ENCODE measurements around the gene PARD3. TPM values are rescaled to one million over a fixed set of nuclear protein-coding genes. Genes with fewer than 3 reads are reported as not detected.

Gene PARD3
- total RNA-seq, 2 donors from 2014 or later: 59.6 to 74.6 TPM

- TF ChIP-seq, protein P1, sequence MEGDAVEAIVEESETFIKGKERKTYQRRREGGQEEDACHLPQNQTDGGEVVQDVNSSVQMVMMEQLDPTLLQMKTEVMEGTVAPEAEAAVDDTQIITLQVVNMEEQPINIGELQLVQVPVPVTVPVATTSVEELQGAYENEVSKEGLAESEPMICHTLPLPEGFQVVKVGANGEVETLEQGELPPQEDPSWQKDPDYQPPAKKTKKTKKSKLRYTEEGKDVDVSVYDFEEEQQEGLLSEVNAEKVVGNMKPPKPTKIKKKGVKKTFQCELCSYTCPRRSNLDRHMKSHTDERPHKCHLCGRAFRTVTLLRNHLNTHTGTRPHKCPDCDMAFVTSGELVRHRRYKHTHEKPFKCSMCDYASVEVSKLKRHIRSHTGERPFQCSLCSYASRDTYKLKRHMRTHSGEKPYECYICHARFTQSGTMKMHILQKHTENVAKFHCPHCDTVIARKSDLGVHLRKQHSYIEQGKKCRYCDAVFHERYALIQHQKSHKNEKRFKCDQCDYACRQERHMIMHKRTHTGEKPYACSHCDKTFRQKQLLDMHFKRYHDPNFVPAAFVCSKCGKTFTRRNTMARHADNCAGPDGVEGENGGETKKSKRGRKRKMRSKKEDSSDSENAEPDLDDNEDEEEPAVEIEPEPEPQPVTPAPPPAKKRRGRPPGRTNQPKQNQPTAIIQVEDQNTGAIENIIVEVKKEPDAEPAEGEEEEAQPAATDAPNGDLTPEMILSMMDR (conservative IDR thresholded peaks at IDR 0.05): no peak
- no peaks in the 10 kb centered on the region for H3K36me3 Mint-ChIP-seq (ENCODE audit: low read depth)
- no peaks in the 10 kb centered on the region for H3K27me3 ChIP-seq (ENCODE audit: control insufficient read depth, insufficient read depth, low read length, poor library complexity, severe bottlenecking)
- no peaks in the 10 kb centered on the region for H3K9me3 Mint-ChIP-seq
- H3K9ac ChIP-seq (ENCODE audit: extremely low read depth, low read length, poor library complexity, severe bottlenecking): no peak overlapping the region
- no peak overlapping the region for H3K4me3 Mint-ChIP-seq
- no peak for DNase-seq
- no peaks in the 10 kb centered on the region for H3K36me3 ChIP-seq (ENCODE audit: control insufficient read depth, insufficient read depth, low read length)
- H3K27ac Mint-ChIP-seq: no peak overlapping the region
- H3K27me3 Mint-ChIP-seq (ENCODE audit: insufficient read depth): no peaks in the 10 kb centered on the region
- H3K27ac ChIP-seq (ENCODE audit: low read depth, low read length): no peak overlapping the region
- H3K4me1 Mint-ChIP-seq: peaks cover 2% of the 10 kb centered on the region
- no peaks in the 10 kb centered on the region for H3K9me3 ChIP-seq (ENCODE audit: control insufficient read depth, low read length)
- WGBS, 2 experiments (ENCODE audit: insufficient coverage in 1 of 2, insufficient read length in 1 of 2): 83 to 93% methylated on average over 1 to 3 of the region's 3 CpGs
- H3K4me1 ChIP-seq (ENCODE audit: control insufficient read depth, insufficient read depth, low read length): no peaks in the 10 kb centered on the region
- no peak overlapping the region for H3K4me3 ChIP-seq (ENCODE audit: low read length)
Observed at GRCh38 chr10:34148305-34148657, 666.8 kb downstream of the PARD3 start.

DNA sequence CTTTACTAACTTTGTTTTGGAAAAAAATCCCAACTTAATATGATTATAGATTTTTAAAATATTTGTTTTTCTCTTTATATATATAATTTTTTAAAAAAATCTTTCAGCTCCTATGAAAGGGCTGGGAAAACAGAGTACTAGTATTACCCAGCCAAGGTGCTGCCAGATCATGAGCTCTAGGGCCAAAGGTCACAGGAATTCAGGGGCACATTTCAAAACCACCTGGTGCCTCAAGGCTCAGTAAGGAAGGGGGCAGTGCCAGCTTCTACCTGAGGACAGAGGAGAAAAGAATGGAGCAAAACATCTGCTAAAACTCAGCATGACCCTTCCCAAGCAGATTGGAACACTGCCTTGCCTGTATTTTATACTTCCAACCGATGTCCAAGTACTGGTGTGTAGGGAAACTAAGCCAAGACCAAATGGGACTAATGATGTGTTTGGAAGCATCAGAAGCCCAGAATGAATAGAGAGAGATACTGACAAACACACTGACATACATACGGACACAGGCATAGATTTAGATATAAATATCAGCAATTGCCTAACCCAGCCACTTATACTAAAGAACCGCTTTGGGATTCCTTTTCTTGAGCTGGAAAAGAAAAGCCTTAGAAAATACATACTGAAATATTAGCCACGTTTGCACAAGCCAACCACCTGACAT is 667.3 kb downstream of the PARD3 start:
- no peaks in the 10 kb centered on the region for H3K36me3 ChIP-seq (ENCODE audit: control insufficient read depth, insufficient read depth, low read length)
- no peak overlapping the region for H3K27ac ChIP-seq (ENCODE audit: low read depth, low read length)
- H3K4me1 ChIP-seq (ENCODE audit: control insufficient read depth, insufficient read depth, low read length): no peaks in the 10 kb centered on the region
- peaks cover 2% of the 10 kb centered on the region for H3K4me1 Mint-ChIP-seq
- H3K36me3 Mint-ChIP-seq (ENCODE audit: low read depth): no peaks in the 10 kb centered on the region
- TF ChIP-seq, protein P1 (conservative IDR thresholded peaks at IDR 0.05): no peak
- no peak overlapping the region for H3K4me3 ChIP-seq (ENCODE audit: low read length)
- no peaks in the 10 kb centered on the region for H3K9me3 ChIP-seq (ENCODE audit: control insufficient read depth, low read length)
- no peaks in the 10 kb centered on the region for H3K9me3 Mint-ChIP-seq
- H3K9ac ChIP-seq (ENCODE audit: extremely low read depth, low read length, poor library complexity, severe bottlenecking): no peak overlapping the region
- WGBS, 2 experiments (ENCODE audit: insufficient coverage in 1 of 2, insufficient read length in 1 of 2): 79 to 88% methylated on average over 4 of the region's 4 CpGs
- no peaks in the 10 kb centered on the region for H3K27me3 Mint-ChIP-seq (ENCODE audit: insufficient read depth)
- DNase-seq: no peak
- H3K27me3 ChIP-seq (ENCODE audit: control insufficient read depth, insufficient read depth, low read length, poor library complexity, severe bottlenecking): no peaks in the 10 kb centered on the region
- H3K4me3 Mint-ChIP-seq: no peak overlapping the region
- H3K27ac Mint-ChIP-seq: no peak overlapping the region

DNA sequence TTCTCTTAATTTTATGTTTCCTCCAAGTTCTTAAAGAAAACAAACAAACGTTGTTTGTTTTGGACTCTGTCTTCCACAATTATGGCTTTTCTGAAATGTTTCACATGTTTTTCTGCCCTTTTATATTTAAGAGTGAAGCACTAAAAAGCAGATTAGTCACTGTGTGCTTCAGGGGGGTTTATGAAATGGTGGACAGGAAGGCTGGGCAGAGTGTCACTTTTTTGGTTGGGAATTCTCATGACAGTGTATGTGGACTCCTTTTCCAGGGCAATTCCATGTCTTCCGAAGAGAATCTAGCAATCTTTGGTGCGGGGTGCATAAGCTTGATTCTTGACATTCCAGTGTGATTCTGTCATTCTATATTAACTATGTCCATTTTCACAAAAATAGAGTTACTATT is 669.4 kb downstream of the PARD3 start:
- H3K27me3 ChIP-seq (ENCODE audit: control insufficient read depth, insufficient read depth, low read length, poor library complexity, severe bottlenecking): no peaks in the 10 kb centered on the region
- no peak overlapping the region for H3K4me3 Mint-ChIP-seq
- H3K27ac Mint-ChIP-seq: no peak overlapping the region
- no peaks in the 10 kb centered on the region for H3K4me1 ChIP-seq (ENCODE audit: control insufficient read depth, insufficient read depth, low read length)
- H3K36me3 ChIP-seq (ENCODE audit: control insufficient read depth, insufficient read depth, low read length): no peaks in the 10 kb centered on the region
- H3K9me3 Mint-ChIP-seq: no peaks in the 10 kb centered on the region
- H3K27me3 Mint-ChIP-seq (ENCODE audit: insufficient read depth): no peaks in the 10 kb centered on the region
- TF ChIP-seq, protein P1 (conservative IDR thresholded peaks at IDR 0.05): no peak
- DNase-seq: no peak
- H3K4me3 ChIP-seq (ENCODE audit: low read length): no peak overlapping the region
- no peak overlapping the region for H3K27ac ChIP-seq (ENCODE audit: low read depth, low read length)
- no peaks in the 10 kb centered on the region for H3K36me3 Mint-ChIP-seq (ENCODE audit: low read depth)
- H3K9ac ChIP-seq (ENCODE audit: extremely low read depth, low read length, poor library complexity, severe bottlenecking): no peak overlapping the region
- H3K9me3 ChIP-seq (ENCODE audit: control insufficient read depth, low read length): no peaks in the 10 kb centered on the region
- WGBS, 2 experiments (ENCODE audit: insufficient coverage in 1 of 2, insufficient read length in 1 of 2): 83 to 96% methylated on average over 1 to 3 of the region's 3 CpGs
- H3K4me1 Mint-ChIP-seq: peaks cover 2% of the 10 kb centered on the region

All from endodermal cell (in vitro differentiated cells).